Midbrain (tissue), 1 donor: ENCODE measurements around the gene MFSD12.

Experiments used
- DNase-seq: peaks from one replicate; lab custom pipeline; 2025; lab: John Stamatoyannopoulos, UW

MFSD12 gene

DNA sequence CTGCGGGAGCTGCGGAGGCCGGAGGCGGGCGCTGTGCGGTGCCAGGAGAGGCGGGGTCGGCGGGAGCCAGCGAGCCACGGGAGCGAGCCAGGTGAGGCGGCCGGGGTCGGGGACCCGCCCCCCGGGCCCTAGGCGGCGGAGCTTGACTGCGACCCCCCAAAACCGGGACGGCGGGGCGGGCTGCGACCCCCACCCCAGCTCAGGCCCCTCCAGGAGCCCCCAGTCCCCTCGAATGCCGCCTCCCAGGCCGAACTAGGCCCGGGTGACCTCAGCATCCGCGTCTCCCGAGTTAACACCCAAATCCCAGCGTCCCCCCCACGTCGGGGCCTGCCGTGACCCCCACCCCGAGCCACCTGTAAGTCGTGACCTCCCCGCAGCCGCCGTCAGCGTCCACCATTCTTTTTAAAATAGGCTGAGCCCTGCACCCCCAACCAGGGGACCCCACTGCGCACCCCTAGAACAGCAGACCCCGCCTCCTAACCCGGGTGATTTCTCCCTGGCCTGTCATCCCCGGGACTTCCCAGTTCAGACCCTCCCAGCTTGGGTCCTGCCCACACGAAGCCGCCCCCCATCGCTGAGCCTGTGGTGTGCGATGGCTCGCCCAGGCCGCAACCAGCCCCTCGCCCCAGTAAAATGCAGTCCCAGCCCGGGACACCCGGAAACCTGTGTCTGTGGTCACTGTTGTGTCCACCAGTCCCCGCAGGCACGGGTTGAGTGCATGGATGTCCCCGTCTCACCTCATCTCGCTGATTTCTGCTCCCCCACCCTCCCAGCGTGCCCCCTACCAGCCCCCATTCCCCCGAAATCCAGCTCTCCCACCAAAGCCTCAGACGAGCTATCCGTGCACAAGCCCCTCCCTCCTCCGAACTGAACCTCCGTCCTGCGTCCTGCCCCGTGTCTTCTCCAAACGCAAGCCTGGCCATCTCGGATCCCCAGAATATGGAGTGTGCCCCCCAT, 50.7 kb downstream of the MFSD12 start:
- DNase-seq, result peak; percentile 14

- peak; percentile 98 for DNase-seq
These were observed 51.6 kb downstream of the MFSD12 start, which contains the start of gene FZR1 for GRCh38 chr19:3505598-3506383. Gene FZR1, plus strand, starts transcription at chr19:3506311. Its CDS starts 16,679 bp downstream, at chr19:3522990.

DNA sequence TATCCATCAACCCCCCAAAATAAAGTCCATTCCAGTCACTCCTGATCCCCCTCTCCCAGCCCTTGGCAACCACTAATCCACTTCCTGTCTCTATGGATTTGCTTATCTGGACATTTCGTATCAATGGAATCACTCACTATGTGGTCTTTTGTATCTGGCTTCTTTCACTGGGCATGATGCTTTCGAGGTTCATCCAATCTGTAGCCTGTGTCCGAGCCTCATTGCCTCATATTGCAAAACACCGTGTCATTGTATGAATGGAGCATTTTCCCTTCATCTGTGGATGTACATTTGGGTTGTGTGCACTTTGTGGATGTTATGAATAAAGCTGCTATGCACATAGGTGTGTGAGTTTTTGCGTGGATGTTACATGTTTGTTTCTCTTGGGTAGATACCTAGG, 52.7 kb downstream of the MFSD12 start:
- DNase-seq, result no peak

- DNase-seq, result no peak
These were observed 54.3 kb downstream of the MFSD12 start for GRCh38 chr19:3503036-3503572.

DNA sequence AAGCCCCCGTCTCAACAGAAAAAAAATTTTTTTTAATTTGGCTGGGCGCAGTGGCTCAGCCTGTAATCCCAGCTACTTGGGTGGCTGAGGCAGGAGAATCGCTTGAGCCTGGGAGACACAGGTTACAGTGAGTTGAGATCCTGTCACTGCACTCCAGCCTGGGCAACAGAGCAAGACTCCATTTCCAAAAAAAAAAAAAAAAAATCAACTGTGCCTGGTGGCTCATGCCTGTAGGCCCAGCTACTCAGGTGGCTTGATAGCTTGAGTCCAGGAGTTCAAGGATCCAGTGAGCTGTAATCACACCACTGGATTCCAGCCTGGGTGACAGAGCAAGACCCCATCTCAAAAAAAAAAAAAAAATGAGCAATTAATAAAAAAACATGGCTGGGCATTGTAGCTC, 55.6 kb downstream of the MFSD12 start:
- no peak for DNase-seq

DNA sequence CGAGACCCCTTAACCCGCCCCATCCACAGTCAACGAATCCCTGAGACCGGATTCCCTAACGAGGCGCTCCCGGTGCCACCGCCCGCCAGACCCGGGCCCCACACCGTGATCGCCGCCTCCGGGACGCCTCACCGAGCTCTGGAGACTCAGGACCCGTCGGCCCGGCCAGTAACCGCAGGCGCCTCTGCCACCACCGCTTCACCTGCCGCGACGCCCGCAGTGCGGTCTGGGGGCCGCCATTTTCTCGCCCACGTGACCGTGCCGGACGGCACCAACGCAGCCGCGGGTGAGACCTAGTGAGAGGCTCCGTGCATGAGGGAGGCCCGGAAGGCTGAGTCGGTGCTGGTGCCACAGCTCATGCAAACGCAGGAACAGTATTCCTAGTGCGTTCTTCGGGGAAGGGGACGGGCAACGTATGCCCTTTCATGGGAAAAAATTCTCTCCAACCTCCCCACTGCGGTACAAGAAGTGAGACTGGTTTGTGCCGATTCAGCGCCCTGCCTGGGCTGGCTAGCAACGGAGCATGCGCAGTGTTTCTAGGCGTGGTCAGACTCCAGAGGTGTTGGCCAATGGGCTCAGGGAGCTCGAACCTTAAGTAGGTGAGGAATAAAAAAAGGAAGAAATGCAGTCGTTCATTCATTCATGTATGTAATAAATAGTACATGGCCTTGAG, 56.8 kb downstream of the MFSD12 start, which contains the start of gene DOHH:
TSS of gene DOHH (minus strand) at position 246 of the 673 bp plus-strand sequence. CDS start 3,860 bp downstream, outside the sequence.
- DNase-seq, result peak; percentile 96

DNA sequence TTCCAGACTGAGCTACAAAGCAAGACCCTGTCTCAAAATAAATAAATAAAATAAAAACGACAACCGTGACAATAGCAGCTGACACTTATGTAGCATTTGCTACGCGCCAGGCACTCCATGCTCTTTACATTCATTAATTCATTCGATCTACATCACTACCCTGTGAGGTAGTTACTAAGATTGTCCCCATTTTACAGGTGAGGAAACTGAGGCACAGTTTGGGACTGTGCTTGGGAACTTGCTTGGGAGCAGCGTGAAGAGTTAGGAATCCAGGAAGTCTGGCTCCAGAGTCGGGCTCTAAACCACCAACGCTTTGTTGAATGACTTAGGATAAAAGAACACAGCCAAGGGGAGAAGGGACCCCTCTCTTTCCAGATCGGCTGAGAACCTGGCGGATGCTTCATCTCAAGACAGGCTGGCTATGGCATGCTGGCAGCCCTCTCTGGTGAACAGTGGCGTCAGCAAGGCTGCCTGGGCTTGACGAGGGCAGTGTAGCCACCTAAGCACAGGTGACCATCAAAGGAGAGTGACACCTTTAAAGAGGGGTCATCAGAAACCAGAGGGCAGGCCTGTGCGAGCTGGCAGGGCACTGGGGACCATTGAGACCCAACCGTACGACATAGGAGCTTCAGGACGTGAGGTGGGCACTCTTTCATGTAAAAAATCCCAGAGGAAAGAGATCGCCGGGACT, 57.5 kb downstream of the MFSD12 start:
- DNase-seq, result no peak

- DNase-seq, result no peak
These were observed 59.4 kb downstream of the MFSD12 start for GRCh38 chr19:3497757-3498520.

GRCh38 chr19:3496392-3497273, 60.8 kb downstream of the MFSD12 start:
- no peak for DNase-seq

- DNase-seq, result no peak
These were observed 62.8 kb downstream of the MFSD12 start for GRCh38 chr19:3494559-3494958.
